Endodermal cell (in vitro differentiated cells): ENCODE data around the gene NPHS1. TPM values are rescaled to one million over a fixed set of nuclear protein-coding genes. Genes with fewer than 3 reads are reported as not detected.

Source experiments
- DNase-seq: peaks from one replicate; pipeline ENCODE4 v3.0.0-alpha.2; 2017
- H3K27ac ChIP-seq: 2 replicates; pipeline ENCODE4 v1.5.1; 2013; ENCODE audit warnings: mild to moderate bottlenecking, low read depth, low read length, moderate library complexity
- H3K27me3 ChIP-seq: 2 replicates; pipeline ENCODE4 v1.6.1; 2013; ENCODE audit warnings: mild to moderate bottlenecking, low read length, moderate library complexity; ENCODE audit not compliant: insufficient read depth, control insufficient read depth, poor library complexity, severe bottlenecking
- H3K36me3 ChIP-seq: 2 replicates; pipeline ENCODE4 v1.7.0; 2013; ENCODE audit warnings: mild to moderate bottlenecking, low read length, moderate library complexity; ENCODE audit not compliant: control insufficient read depth, insufficient read depth
- H3K4me1 ChIP-seq: one replicate; pipeline ENCODE4 v1.7.0; 2013; ENCODE audit warnings: low read length; ENCODE audit not compliant: control insufficient read depth, insufficient read depth
- H3K4me3 ChIP-seq: 2 replicates; pipeline ENCODE4 v1.5.1; 2013; ENCODE audit warnings: mild to moderate bottlenecking, low read length, moderate library complexity
- H3K9ac ChIP-seq: 2 replicates; pipeline ENCODE4 v1.6.1; 2013; ENCODE audit warnings: mild to moderate bottlenecking, low read length, moderate library complexity; ENCODE audit not compliant: poor library complexity, severe bottlenecking; ENCODE audit errors: extremely low read depth
- H3K9me3 ChIP-seq: 2 replicates; pipeline ENCODE4 v1.6.1; 2013; ENCODE audit warnings: mild to moderate bottlenecking, low read length, moderate library complexity; ENCODE audit not compliant: control insufficient read depth
- H3K27ac Mint-ChIP-seq: 2 replicates; pipeline ENCODE4 v1.8.0; 2020; ENCODE audit warnings: mixed read lengths
- H3K27me3 Mint-ChIP-seq: 2 replicates; pipeline ENCODE4 v1.8.0; 2021; ENCODE audit warnings: mild to moderate bottlenecking, mixed read lengths; ENCODE audit not compliant: insufficient read depth
- H3K36me3 Mint-ChIP-seq: 2 replicates; pipeline ENCODE4 v1.8.0; 2020; ENCODE audit warnings: low read depth, mixed read lengths
- H3K4me1 Mint-ChIP-seq: 2 replicates; pipeline ENCODE4 v1.8.0; 2020; ENCODE audit warnings: mixed read lengths
- H3K4me3 Mint-ChIP-seq: 2 replicates; pipeline ENCODE4 v1.8.0; 2020; ENCODE audit warnings: mild to moderate bottlenecking, moderate library complexity, mixed read lengths
- H3K9me3 Mint-ChIP-seq: 2 replicates; pipeline ENCODE4 v1.8.0; 2020; ENCODE audit warnings: mild to moderate bottlenecking, mixed read lengths
- whole genome bisulfite sequencing, 2 experiments: methylation state at CpG; one replicate each; pipeline versions ENCODE4 v1.1.5 to v1.1.7; 2013; ENCODE audit warnings: missing lambda C conversion rate in 2 of 2, mixed read lengths in 1 of 2; ENCODE audit not compliant: insufficient coverage in 1 of 2, insufficient read length in 1 of 2; 5-methylcytosine and 5-hydroxymethylcytosine counted together
- long read RNA-seq, 4 experiments: library from polyadenylated mRNA in 2 of 4; library from RNA in 1 of 4; library from capped mRNA in 1 of 4; stranded (forward) in 3 of 4; unstranded in 1 of 4; transcript quantifications; one replicate each; pipeline ENCODE4 v2.0.0, GENCODE V29; 2020 to 2021; ENCODE audit warnings: inconsistent platforms in 1 of 4
- polyA plus RNA-seq, 2 experiments: library from polyadenylated mRNA; stranded (reverse); fragments of 50-300 nt; gene quantifications; one replicate each; pipeline ENCODE4 v1.2.3, GENCODE V29; 2013
- total RNA-seq, 2 donors: library from RNA; stranded (reverse); fragmentation: NEBNext Ultra II Directional in 1 of 2; extraction: Animal tissue kit (Norgen Biotek cat#: 25700) in 1 of 2; gene quantifications; 2 replicates in 1 of 2; 3 replicates in 1 of 2; pipeline ENCODE4 v1.2.1, GENCODE V29; 2021
- TF ChIP-seq, protein P1 (sequence below): fragments of 200-600 bp; sonication (generic); conservative IDR thresholded peaks from 2 replicates; pipeline ENCODE4 v1.5.0; 2021; ENCODE audit warnings: antibody characterized with exemption, mild to moderate bottlenecking

NPHS1 gene, protein sequence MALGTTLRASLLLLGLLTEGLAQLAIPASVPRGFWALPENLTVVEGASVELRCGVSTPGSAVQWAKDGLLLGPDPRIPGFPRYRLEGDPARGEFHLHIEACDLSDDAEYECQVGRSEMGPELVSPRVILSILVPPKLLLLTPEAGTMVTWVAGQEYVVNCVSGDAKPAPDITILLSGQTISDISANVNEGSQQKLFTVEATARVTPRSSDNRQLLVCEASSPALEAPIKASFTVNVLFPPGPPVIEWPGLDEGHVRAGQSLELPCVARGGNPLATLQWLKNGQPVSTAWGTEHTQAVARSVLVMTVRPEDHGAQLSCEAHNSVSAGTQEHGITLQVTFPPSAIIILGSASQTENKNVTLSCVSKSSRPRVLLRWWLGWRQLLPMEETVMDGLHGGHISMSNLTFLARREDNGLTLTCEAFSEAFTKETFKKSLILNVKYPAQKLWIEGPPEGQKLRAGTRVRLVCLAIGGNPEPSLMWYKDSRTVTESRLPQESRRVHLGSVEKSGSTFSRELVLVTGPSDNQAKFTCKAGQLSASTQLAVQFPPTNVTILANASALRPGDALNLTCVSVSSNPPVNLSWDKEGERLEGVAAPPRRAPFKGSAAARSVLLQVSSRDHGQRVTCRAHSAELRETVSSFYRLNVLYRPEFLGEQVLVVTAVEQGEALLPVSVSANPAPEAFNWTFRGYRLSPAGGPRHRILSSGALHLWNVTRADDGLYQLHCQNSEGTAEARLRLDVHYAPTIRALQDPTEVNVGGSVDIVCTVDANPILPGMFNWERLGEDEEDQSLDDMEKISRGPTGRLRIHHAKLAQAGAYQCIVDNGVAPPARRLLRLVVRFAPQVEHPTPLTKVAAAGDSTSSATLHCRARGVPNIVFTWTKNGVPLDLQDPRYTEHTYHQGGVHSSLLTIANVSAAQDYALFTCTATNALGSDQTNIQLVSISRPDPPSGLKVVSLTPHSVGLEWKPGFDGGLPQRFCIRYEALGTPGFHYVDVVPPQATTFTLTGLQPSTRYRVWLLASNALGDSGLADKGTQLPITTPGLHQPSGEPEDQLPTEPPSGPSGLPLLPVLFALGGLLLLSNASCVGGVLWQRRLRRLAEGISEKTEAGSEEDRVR (N-terminal part only)
- total RNA-seq: under 1 TPM; 0.24 to 0.80 TPM
- 0.96 TPM for polyA plus RNA-seq (2013, experiment 1 of 2)
- polyA plus RNA-seq (2013, experiment 2 of 2): 0.79 TPM
- long read RNA-seq, experiment 1: 0 reads
- long read RNA-seq, experiment 2, partial matches to known transcripts: 0 of 1 reads
- long read RNA-seq, experiment 2, other reads (novel, unspliced or antisense): 1 of 1 reads
- long read RNA-seq, experiment 3, partial matches to known transcripts: 2 of 4 reads
- long read RNA-seq, experiment 3, other reads (novel, unspliced or antisense): 2 of 4 reads
- long read RNA-seq, experiment 4: 0 reads

DNA sequence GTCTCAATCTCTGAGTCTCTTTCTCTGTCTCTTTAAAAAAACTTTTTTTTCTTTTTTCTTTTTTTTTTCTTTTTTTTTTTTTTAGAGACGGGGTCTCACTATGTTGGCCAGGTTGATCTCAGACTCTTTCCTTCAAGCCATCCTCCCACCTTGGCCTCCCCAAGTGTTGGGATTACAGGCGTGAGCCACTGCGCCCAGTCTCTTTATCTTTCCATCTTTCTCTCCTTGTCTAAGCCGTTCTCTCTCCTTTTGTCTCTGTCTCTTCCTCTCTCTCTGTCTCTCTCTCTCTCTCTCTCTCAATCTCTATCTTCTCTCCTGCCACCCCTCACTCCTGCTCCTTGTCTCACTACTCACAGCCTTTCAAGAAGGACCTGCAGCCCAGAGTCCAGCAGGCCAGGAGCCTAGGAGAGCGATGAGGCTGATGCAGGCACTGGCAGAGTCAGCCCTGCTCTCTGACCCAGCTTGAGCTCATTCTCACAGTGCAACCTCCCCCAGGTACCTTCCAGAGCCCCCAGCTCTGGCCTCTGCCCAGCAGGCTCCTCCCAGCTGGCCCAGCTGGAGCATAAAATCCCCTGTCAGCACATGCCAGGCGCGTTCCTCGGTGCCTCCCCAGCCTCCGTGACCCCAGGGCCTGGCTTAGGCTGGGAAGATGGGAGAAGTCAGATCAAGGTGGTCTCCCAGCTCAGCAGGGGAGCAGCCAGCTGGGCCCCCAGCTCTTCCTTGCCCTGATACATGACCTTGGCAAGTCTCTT lies at the start of gene NPHS1:
TSS of gene NPHS1 (minus strand) at position 476 of the 752 bp plus-strand sequence. CDS start 667 bp downstream, outside the sequence.
- H3K4me1 ChIP-seq: peaks cover 6% of the 10 kb centered on the region

DNA sequence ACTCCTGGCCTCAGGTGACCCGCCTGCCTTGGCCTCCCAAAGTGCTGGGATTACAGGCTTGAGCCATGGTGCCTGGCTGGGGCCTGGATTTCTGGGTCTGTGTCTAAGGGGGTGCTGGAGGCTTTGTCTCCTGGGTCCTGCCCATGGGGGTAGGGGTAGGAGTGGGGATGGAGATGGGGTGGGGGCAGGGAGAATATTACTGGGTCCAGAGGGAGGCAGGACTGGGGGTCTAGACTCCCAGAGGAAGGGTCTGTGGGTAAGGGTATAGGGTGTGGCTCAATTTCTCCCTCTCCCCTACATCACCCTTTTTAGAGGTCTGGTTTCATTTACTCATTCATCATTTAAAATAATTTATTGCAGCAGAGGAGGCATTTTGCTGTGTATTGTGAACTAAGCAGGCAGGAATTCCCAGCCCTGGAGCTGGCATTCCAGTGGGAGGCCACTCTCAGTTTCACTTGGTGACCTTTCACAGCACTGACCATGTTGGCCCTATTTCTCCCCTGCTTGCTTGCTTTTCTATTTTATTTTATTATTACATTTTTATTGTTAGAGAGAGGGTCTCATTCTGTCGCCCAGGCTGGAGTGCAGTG lies 48.8 kb upstream of the NPHS1 start:
- Mint-ChIP-seq H3K4me1 (peaks cover 16% of the 10 kb centered on the region), H3K9me3 (no peaks in the 10 kb centered on the region), H3K27ac (peak overlapping the region; percentile 76), H3K4me3 (peak overlapping the region; percentile 88), H3K27me3 (peaks cover 14% of the 10 kb centered on the region), H3K36me3 (peaks cover 10% of the 10 kb centered on the region)
- no peaks in the 10 kb centered on the region for H3K4me1 ChIP-seq
- H3K36me3 ChIP-seq: peaks cover 23% of the 10 kb centered on the region
- no peak for DNase-seq
- H3K27me3 ChIP-seq: no peaks in the 10 kb centered on the region
- no peaks in the 10 kb centered on the region for H3K9me3 ChIP-seq
- peak overlapping the region; percentile 90 for H3K4me3 ChIP-seq
- WGBS, 2 experiments: 60 to 89% methylated on average over 2 of the region's 2 CpGs
- H3K27ac ChIP-seq: no peak overlapping the region
- H3K9ac ChIP-seq: no peak overlapping the region
- TF ChIP-seq, protein P1, sequence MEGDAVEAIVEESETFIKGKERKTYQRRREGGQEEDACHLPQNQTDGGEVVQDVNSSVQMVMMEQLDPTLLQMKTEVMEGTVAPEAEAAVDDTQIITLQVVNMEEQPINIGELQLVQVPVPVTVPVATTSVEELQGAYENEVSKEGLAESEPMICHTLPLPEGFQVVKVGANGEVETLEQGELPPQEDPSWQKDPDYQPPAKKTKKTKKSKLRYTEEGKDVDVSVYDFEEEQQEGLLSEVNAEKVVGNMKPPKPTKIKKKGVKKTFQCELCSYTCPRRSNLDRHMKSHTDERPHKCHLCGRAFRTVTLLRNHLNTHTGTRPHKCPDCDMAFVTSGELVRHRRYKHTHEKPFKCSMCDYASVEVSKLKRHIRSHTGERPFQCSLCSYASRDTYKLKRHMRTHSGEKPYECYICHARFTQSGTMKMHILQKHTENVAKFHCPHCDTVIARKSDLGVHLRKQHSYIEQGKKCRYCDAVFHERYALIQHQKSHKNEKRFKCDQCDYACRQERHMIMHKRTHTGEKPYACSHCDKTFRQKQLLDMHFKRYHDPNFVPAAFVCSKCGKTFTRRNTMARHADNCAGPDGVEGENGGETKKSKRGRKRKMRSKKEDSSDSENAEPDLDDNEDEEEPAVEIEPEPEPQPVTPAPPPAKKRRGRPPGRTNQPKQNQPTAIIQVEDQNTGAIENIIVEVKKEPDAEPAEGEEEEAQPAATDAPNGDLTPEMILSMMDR: no peak

More for the DNA sequence above, at the start of gene NPHS1:
- TF ChIP-seq, protein P1: no peak
- Histone ChIP-seq H3K27ac (no peak within 1 kb of the TSS), H3K27me3 (peaks cover 77% of the 10 kb centered on the region), H3K36me3 (no peaks in the 10 kb centered on the region), H3K9ac (no peak within 1 kb of the TSS), H3K4me3 (no peak within 1 kb of the TSS), H3K9me3 (no peaks in the 10 kb centered on the region)
- Mint-ChIP-seq H3K4me3 (peak within 1 kb of the TSS; percentile 17), H3K36me3 (no peaks in the 10 kb centered on the region), H3K27me3 (peaks cover 77% of the 10 kb centered on the region), H3K4me1 (peaks cover 3% of the 10 kb centered on the region), H3K27ac (no peak within 1 kb of the TSS), H3K9me3 (no peaks in the 10 kb centered on the region)
- no peak for DNase-seq
- 79 to 81% methylated on average over 7 to 9 of the region's 9 CpGs for WGBS, 2 experiments
